ENCODE results near the gene CASP2. TPM values are rescaled to one million over a fixed set of nuclear protein-coding genes. Genes with fewer than 3 reads are reported as not detected.

CASP2 gene
- total and polyA plus RNA-seq, 2 of the 13 experiments (the other 11 are each of a cell fraction or from before 2014, with no cell fraction given): 10.2 to 13.7 TPM

- no peak for ATAC-seq
- POLR2A ChIA-PET: no interaction called here
Measured at GRCh38 chr7:143255564-143255963, 32.6 kb upstream of the CASP2 start.

More at GRCh38 chr7:143255564-143255963, 32.6 kb upstream of the CASP2 start:
- H3K4me2 ChIP-seq (ENCODE audit: low read depth, low read length): no peak overlapping the region
- no peaks in the 10 kb centered on the region for H3K36me3 ChIP-seq (replicated peaks in 1 of 2; ENCODE audit: control insufficient read depth in 1 of 2, insufficient read depth in 2 of 2, low read length in 2 of 2)
- no peak overlapping the region for H3K9ac ChIP-seq (ENCODE audit: insufficient read depth, low read depth, low read length)
- no peaks in the 10 kb centered on the region for H3K9me3 ChIP-seq (ENCODE audit: low read length)
- BruUV-seq (replicated peaks): no TSS peak
- WGBS (ENCODE audit: low lambda C conversion rate): 17% methylated on average over 3 of the region's 3 CpGs
- peaks cover 17% of the 10 kb centered on the region for H3K4me1 ChIP-seq (ENCODE audit: insufficient read depth, low read length)
- FAIRE-seq (no peak), DNase-seq (ENCODE audit: low spot score) (no peak)
- intact Hi-C loops (cut with micrococcal nuclease; ENCODE audit: unreplicated experiment) (no loop called here), in situ Hi-C loops (cut with HindIII; ENCODE audit: extremely low pct_ligation_motif_present, low pct_unique_long_range_greater_than_20kb) (no loop called here)
- no peak overlapping the region for H2AFZ ChIP-seq (ENCODE audit: low read length)
- no peaks in the 10 kb centered on the region for H3K27me3 ChIP-seq (ENCODE audit: control insufficient read depth in 1 of 2, insufficient read depth in 2 of 2, low read length in 2 of 2)
- no peak overlapping the region for H3K27ac ChIP-seq (ENCODE audit: extremely low read length, insufficient read depth, low read length)
- TF ChIP-seq ZNF589 (CRISPR knock-in tag; conservative IDR thresholded peaks at IDR 0.05) (no peak), SNAPC4 (CRISPR knock-in tag; IDR thresholded peaks at IDR 0.05) (no peak), ZMYM3 (CRISPR knock-in tag; IDR thresholded peaks at IDR 0.05) (no peak), ZNF468 (CRISPR knock-in tag; IDR thresholded peaks at IDR 0.05) (no peak), SMC3 (IDR thresholded peaks at IDR 0.05; ENCODE audit: low read length) (no peak), FUBP1 (CRISPR knock-in tag; IDR thresholded peaks at IDR 0.05; ENCODE audit: borderline replicate concordance) (no peak), CERS6 (CRISPR knock-in tag; IDR thresholded peaks at IDR 0.05) (no peak), KLF12 (CRISPR knock-in tag; IDR thresholded peaks at IDR 0.05; ENCODE audit: borderline replicate concordance) (no peak), ZNF446 (CRISPR knock-in tag; IDR thresholded peaks at IDR 0.05) (no peak), ZNF207 (IDR thresholded peaks at IDR 0.05; ENCODE audit: borderline replicate concordance) (no peak)
- H3K4me3 ChIP-seq (replicated peaks in 1 of 3; ENCODE audit: insufficient read depth in 1 of 3, low read depth in 2 of 3, low read length in 3 of 3): no peak overlapping the region
- no peaks in the 10 kb centered on the region for H4K20me1 ChIP-seq (ENCODE audit: insufficient read depth, low read length)
- H3K79me2 ChIP-seq (ENCODE audit: insufficient read depth, low read length): no peaks in the 10 kb centered on the region
- CTCF ChIA-PET (ENCODE audit: low intra/inter-chr PET ratio, low total read pairs): no interaction called here
